GM19193 (cell line): Measurements from ENCODE around the gene ULK4.

ENCODE experiments used
- POLR2A ChIP-seq: IDR thresholded peaks from 4 replicates; pipeline ENCODE4 v1.6.1; 2011; ENCODE audit not compliant: insufficient read depth, insufficient read length; ENCODE audit errors: extremely low read depth

The ULK4 gene

GRCh38 chr3:41599127-41599484 is 362.8 kb downstream of the ULK4 start:
- no peak for TF ChIP-seq POLR2A

- no peak for TF ChIP-seq POLR2A
These were observed 363.3 kb downstream of the ULK4 start for GRCh38 chr3:41598402-41599126.

GRCh38 chr3:41593774-41594173 is 368.1 kb downstream of the ULK4 start:
- no peak for TF ChIP-seq POLR2A

- TF ChIP-seq POLR2A = no peak
These were observed 369.0 kb downstream of the ULK4 start for GRCh38 chr3:41592753-41593510.

- TF ChIP-seq POLR2A = no peak
These were observed 378.9 kb downstream of the ULK4 start for GRCh38 chr3:41583014-41583413.

- no peak for TF ChIP-seq POLR2A
These were observed 380.2 kb downstream of the ULK4 start for GRCh38 chr3:41581700-41582099.

GRCh38 chr3:41580274-41580959 is 381.5 kb downstream of the ULK4 start:
- TF ChIP-seq POLR2A = no peak

GRCh38 chr3:41579861-41580260 is 382.0 kb downstream of the ULK4 start:
- TF ChIP-seq POLR2A = no peak

- TF ChIP-seq POLR2A = no peak
These were observed 383.1 kb downstream of the ULK4 start for GRCh38 chr3:41578798-41579197.

- no peak for TF ChIP-seq POLR2A
These were observed 386.2 kb downstream of the ULK4 start for GRCh38 chr3:41575724-41576123.

- TF ChIP-seq POLR2A = no peak
These were observed 387.0 kb downstream of the ULK4 start for GRCh38 chr3:41574900-41575299.

GRCh38 chr3:41573591-41573990 is 388.3 kb downstream of the ULK4 start:
- TF ChIP-seq POLR2A = no peak

- no peak for TF ChIP-seq POLR2A
These were observed 389.8 kb downstream of the ULK4 start for GRCh38 chr3:41572092-41572491.

GRCh38 chr3:41569632-41570305 is 392.1 kb downstream of the ULK4 start:
- TF ChIP-seq POLR2A = no peak

- no peak for TF ChIP-seq POLR2A
These were observed 395.9 kb downstream of the ULK4 start for GRCh38 chr3:41565948-41566514.
